GM21825 (cell line): ENCODE measurements around the gene ANKS3.

ENCODE experiments used
- ATAC-seq: cut with Tn5 transposase; IDR thresholded peaks from one replicate; pipeline ENCODE4 v1.9.1; 2021; ENCODE audit warnings: mild to moderate bottlenecking, moderate library complexity; ENCODE audit not compliant: unreplicated experiment

ANKS3 gene

DNA sequence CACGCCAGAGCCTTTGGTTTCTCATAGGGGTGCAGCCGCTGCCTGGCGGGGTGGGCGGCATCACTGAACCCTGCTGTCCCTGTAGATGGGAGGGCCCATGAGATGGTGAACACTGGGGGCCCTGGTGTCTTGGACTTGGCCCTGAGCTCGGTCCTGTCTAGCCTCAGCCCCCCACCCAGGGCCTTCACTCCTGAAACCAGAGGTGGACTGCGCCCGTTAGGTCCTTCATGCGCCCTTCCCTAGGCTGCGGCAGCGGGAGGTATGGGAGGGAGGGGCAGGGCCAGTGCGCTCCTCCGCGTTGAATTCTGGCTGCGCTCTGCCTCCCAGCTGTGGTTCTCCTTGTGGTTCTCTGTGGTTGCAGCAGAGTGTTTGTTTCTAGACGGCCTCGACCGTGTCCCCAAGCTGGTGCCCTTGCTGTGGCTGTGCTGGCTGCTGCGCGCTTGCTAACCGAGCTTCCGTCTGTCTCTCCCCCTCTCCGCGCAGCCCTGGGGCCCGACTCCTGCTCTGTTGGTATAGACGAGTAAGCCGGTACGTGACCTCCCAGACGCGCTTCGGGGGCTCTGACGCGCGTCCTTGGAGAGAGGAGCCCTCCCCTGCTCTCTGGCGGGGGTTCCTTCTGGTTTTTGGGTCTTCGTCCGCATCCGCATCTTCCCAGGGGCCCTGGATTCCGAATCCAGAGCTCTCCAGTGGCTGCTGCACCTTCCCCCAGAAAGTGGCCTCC lies 48.1 kb downstream of the ANKS3 start:
- ATAC-seq: no peak

DNA sequence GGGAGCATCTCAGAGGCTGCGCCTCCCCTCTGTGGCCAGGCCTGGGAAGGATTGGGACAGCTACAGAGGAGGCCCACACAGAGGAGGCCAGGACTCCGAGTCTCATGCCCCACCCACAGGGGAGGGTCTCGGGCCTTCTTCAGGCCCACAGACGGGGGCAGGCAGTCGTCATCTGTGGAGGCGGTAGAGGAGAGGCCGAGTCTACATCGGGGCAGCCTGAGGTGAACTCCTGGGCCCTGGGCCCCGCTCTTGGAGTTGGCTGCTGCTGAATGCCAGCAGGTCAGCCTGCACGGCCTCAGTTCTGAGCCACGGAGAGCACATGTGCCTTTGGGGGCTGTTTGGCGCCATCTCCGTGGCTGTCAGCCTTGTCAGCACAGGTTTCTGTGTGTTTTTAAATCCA lies 48.8 kb downstream of the ANKS3 start:
- ATAC-seq: no peak

- no peak for ATAC-seq
Observed at GRCh38 chr16:4684763-4685162, 49.3 kb downstream of the ANKS3 start.

DNA sequence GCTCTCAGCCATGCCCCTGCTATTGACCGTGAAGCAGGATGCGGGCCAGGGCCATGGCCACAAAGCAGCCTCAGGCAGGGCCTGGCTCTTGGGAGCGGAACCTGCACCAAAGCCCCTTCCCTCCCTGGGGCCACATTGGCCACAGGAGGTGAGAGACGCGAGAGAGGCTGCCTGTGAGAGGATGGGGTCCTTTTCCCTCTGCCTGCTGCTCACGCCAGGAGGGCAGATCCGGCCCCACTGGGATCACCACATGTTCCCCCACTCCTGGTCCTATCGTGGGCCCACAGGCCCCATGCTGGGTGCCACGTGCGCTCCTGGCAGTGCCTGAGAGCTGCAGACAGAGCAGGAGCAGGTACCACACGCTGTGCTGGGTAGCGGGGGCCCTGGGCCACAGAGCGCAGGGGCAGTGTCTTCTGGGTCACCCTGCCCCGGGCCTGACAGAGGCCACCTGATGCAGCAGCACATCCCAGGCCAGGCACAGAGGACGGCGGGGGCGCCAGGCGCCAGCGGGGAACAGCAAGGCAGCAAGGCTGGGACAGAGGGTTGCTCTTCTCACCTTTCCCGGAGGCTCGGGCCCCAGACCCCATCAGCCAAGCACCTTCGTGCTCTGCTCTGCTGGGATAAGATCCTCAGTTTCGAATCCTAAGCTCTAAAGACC lies 49.9 kb downstream of the ANKS3 start:
- no peak for ATAC-seq

DNA sequence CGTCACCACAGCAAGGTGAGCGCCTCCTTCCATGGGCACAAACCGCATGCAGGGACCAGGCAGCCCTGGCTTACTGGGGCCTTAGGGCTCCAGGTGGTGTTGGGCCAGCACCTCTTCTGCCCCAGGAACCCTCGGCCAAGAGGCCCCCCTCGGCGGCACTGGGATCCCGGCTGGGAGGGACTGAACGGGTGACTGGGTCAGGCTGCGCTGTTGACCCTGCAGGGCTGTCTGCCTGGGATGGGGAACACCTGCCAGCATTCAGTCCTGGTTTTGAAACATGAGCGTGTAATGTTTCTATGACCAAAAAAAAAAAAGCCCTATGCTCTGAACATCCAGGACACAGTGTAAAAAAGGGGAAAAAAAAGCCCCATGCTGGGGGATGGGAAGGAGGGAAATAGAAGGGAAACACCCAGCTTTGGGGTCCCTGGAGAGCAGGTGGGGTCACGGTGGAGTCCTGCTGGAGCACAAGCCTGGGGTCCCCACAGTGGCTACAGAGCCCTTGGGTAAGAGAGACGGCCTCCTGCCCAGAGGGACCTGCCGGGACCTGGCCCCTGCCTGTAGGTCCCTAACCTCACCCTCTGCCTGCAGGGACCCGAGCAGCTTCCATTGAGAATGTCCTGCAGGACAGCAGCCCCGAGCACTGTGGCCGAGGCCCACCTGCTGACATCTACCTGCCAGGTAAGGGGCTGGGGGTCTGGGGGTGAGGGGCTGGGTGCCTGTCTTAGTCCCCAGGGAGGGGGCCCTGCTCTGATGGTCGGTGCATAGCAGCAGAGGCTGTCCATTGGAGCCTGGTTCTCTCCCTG lies 50.6 kb downstream of the ANKS3 start:
- ATAC-seq: no peak

- ATAC-seq: no peak
Observed at GRCh38 chr16:4682616-4683254, 51.3 kb downstream of the ANKS3 start.

DNA sequence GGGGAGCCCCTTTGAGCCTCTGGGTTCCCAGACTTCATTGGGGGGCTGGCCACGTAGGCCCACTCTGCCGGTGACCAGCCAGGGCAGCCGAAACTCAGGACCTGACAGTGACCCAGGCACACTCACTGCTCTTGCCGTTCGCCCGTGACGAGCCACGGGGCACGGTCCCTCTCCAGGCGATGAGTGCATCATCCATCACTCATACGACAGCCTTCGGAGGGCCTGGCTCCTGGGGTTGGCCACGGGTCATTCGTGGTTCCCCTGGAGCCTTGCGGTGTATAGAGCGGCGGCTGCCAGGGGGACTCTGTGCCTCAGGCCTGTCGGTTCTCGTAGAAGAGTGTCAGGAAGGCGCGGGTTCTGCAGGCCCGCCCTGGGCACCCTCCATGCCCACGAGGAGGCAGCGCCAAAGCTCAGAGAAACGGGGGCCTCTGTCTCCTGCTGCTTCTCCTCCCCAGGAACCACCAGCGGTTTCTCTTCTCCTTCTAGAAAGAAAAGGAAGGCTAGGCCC lies 51.9 kb downstream of the ANKS3 start:
- ATAC-seq: no peak

DNA sequence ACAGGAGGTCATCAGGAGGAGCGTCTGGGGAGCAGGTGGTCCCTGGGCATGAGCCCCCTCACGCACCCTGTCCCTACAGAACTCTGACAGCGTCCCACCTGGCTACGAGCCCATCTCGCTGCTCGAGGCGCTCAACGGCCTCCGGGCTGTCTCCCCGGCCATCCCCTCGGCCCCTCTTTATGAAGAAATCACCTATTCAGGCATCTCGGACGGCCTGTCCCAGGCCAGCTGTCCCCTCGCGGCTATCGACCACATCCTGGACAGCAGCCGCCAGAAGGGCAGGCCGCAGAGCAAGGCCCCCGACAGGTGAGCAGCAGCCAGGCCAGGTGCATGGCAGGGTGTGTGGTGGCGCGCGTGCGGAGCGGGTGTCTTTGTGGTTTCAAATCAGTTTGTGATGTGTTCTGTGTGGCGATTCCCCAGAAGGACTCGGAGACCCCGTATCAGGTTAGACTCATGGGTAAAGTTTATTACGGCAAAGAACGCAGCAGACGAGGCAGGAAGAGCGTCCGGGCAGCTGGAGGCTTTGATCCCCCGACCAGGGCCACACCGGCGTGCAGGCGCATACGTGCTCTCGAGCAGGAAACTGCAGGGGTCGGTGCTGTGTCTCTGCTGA lies 52.5 kb downstream of the ANKS3 start:
- no peak for ATAC-seq

DNA sequence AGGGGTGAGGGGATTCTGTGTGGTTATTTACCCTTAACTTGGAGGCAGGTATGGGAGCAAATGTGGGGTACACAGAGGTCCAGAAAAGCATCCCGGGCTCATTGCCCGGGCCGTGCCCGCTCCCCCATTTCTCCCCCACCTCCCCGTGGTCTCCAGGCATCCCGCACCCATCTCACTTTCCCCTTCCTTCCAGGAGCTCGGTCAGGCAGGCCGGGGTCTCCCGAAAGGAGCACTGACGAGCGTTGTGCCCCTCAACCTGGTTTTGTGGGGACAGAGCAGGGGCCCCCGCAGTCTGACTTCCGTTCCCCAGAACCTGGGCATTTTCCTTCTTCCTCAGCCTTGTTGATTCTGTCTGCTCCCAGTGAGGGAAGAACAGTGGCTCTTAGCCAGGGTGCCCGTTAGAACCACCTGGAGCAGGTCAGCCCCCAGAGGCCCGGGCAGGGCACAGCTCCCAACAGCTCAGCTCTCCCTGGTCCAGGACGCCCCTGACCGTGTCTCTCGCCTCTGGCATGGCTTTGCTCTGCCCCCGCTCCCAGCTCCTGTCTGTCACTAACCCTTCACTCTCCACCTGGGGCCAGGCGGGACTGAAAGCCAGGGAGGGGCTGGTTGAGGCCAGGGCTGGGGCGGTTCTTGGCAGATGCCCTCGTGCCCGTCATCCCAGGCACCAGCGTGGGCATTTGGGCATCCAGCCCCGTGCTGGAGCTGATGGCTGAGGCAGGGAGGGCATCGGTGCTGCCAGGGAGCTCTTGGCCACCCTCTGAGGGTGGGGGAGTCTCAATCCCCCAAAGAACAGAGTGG lies 53.2 kb downstream of the ANKS3 start:
- no peak for ATAC-seq

GRCh38 chr16:4679850-4680636 lies 54.0 kb downstream of the ANKS3 start:
- no peak for ATAC-seq

DNA sequence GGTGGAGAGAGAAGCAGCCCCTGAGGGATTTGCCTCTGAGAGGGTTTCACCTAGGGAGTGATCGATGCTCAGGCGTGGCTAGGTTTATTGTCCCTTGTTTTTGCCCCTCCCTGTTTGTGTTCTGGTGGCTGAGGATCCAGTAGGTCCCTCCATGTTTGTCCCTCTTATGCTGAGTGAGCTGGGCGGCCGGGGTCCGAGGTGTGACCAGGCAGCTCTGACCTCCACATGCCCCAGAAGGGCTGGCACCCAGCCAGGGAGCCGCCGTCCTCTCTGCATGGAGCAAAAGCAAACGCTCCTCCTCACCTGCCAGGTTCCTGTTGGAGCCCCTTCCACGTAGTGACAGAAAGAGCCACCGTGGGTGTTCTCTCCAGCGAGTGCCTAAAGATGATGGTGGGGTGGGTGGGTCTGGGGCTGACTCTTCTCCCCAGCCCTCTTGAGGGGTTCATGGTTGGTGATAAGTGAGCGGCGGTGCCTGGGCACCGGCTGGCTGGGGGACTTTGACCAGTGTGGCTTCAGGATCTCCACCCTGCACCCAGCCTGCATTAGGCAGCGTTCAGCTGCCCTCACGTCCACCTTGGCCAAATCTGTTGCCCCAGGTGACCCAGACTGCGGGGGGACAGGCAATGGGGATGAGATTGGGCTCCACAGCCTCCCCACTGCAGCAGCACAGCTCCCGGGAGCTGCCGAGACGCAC lies 54.8 kb downstream of the ANKS3 start:
- ATAC-seq: no peak

DNA sequence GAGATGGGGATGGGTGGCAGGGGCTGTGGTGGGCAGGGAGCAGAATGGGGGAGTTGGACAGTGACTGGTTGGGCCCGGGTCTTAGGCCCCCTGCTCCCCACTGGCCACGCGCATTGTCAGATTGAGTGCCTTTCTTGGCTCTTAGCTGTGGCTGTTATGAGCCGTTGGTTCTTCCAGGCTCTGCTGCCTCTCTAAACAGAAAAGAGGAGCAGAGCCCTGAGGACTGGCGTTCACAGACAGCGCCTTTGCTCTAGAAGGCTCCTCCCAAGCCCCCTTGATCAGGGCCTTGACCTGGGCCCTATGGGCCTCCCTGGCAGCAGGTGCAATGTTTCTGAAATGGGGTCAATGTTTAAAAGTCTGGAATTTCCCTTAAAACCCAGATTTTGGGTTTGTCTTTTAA lies 55.5 kb downstream of the ANKS3 start:
- no peak for ATAC-seq

DNA sequence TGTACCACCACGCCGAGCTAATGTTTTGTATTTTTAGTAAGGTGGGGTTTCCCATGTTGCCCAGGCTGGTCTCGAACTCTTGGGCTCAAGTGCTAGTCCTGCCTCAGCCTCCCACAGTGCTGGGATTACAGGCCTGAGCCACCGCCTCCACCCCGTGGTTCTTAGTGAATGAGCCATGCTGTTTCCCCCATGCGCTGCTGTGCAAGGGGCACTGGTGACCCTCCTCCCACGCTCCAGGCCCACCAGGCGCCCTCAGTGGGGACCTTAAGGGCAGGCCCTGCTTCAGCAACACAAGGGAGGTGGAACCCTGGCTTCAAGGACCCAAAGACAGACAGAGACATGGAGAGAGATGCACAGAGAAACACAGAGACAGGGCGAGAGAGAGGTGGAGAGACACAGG lies 56.1 kb downstream of the ANKS3 start:
- no peak for ATAC-seq

- ATAC-seq: no peak
Observed at GRCh38 chr16:4677390-4677789, 56.7 kb downstream of the ANKS3 start.

DNA sequence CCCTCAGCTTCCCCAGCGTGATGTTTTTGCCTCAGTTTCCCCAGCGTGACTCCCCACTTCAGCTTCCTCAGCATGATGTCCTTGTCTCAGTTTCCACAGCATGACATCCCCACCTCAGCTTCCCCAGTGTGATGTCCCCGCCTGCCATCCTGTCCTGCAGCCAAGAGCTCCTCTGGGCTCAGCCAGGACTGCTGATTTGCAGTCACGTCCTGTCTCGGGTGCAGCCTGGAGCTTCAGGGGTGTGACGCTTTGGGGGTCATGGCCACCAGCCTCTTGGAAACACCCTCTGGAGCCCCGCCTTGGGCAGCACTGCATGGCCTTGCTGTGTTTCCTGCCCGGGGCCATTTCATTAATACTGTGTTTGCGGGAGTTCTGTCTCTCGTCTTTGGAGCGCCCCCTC lies 57.2 kb downstream of the ANKS3 start:
- ATAC-seq: no peak

GRCh38 chr16:4675864-4676786 lies 57.9 kb downstream of the ANKS3 start:
- ATAC-seq: no peak

DNA sequence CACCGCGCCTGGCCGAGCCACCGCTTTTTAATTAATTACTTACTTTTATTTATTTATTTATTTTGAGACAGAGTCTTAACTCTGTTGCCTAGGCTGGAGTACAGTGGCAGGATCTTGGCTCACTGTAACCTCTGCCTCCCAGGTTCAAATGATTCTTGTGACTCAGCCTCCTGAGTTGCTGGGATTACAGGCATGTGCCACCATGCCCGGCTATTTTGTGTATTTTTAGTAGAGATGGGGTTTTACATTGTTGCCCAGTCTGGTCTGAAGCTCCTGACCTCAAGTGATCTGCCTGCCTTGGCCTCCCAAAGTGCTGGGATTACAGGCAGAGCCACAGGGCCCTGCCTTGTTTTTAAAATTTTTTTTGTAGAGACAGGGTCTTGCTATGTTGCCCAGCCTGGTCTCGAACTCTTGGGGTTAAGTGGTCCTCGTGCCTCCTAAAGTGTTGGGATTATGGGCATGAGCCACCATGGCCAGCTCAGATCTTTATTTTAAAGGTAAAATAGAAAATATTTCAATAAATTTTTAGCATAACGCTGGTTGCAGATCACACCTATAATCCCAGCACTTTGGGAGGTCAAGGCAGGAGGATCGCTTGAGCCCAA lies 59.0 kb downstream of the ANKS3 start:
- no peak for ATAC-seq
